ENCODE measurements around the gene ADCY5. TPM values are rescaled to one million over a fixed set of nuclear protein-coding genes. Genes with fewer than 3 reads are reported as not detected.

The ADCY5 gene
- total RNA-seq, 1 experiment from 2014 or later, result 0.90 TPM

DNA sequence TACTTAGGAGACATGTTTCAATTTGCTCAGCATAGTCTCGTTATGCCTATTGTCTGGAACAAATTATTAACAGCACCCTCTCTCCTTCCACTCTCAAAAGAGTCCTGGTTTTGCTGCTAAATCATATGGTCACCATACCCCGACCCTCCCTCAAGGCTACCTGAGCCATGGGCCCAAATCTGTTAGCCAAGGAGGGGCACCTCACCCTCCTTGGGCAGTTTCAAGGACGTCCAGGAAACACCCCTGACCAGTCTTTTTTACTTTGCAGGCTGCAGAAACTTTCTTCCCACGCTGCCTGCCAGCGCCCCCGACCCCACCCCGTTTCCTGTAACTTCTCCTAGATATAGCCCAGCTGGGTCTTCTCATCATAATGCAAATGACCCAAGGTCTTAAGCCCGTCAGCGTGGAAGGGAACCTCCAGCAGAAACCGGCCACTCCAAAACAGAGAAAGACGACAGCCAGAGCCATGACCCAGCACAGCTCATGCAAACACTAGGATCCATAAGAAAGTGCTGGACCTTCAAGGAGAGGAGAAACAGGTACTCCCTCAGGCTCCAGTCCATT lies 62.3 kb downstream of the ADCY5 start:
- no peak for DNase-seq (ENCODE audit: low spot score)

GRCh38 chr3:123385981-123386380 lies 62.9 kb downstream of the ADCY5 start:
- DNase-seq (ENCODE audit: low spot score), result peak; percentile 66

DNA sequence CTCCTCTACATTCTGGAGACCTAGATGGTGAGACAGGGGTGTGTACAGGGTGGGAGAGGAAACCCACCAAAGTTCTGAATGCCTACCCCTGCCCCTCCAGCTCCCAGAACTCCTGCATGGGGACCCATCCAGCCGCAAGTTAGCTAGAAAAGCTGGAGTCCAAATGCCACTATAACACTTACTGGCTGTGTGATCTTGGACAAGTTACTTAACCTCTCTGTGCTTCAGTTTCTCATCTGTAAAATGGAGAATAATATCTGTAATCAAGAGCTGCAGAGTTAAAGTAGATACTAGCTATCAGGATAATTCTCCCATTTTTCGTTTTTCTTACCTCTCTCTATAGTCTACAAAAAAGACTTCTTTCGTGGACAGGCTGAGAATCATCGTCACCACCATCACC lies 63.4 kb downstream of the ADCY5 start:
- no peak for DNase-seq (ENCODE audit: low spot score)

- no peak for DNase-seq (ENCODE audit: low spot score)
Observed at GRCh38 chr3:123385001-123385401, 63.9 kb downstream of the ADCY5 start.

DNA sequence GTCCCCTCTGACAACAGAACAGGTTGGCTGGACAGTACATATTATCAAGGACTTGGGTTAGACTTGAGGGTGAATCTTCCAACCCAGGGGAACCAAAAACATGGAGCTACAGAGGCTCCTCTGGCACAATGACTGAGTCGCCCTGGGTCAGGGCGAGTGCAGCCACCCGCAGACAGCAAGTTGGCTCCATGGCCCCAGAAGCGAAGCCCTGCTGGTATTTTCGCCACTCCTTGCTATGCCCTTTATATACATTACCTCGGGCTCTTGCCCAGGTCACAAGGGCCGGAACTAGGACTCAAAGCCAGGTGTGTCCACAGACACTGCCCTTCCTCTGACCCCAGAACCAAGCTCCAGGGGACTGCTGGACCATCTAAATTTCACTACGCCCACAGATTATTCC lies 64.6 kb downstream of the ADCY5 start:
- no peak for DNase-seq (ENCODE audit: low spot score)

DNA sequence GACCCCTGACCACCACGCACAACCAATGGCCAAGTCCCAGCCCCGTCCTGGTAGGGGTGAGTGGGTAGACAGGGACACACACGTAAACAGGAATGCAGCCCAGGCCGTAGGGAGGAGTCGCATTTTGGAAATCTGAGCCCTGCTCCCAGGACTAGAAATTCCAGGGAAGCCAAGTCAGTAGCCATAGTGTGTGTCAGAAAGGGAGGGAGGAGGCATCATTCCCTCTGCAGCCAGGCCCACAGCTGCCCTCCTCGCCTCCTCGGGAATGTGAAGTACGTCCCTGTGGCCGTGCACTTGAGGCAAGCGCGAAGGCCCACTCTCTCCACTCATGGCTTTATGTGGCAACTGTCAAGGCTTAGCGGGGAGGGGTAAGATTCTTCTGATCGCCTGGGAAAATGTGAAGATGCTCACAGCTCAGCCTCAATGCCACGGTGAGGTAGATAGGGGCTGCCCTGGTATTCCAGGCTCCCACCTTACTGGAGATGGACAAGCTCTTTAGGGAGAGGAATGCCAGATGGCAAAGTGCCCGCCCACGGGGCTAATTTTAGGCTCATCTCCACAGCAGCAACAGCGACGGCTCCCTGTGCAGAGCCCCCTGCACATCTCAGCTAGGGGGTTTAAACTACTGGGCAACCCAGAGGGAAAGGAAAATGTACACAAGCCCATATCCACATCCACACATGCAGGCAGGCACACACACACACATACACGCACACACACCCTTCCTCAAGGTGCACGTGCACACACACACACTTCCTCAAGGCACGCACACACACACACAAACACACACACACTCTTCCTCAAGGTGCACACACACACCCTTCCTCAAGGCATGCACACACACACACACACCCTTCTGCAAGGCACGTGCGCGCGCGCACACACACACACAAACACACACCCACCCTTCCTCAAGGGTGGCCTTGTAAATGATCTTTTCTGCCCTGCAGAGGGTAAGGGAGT lies 65.5 kb downstream of the ADCY5 start:
- no peak for DNase-seq (ENCODE audit: low spot score)

- no peak for DNase-seq (ENCODE audit: low spot score)
Observed at GRCh38 chr3:123380261-123380660, 68.6 kb downstream of the ADCY5 start.

DNA sequence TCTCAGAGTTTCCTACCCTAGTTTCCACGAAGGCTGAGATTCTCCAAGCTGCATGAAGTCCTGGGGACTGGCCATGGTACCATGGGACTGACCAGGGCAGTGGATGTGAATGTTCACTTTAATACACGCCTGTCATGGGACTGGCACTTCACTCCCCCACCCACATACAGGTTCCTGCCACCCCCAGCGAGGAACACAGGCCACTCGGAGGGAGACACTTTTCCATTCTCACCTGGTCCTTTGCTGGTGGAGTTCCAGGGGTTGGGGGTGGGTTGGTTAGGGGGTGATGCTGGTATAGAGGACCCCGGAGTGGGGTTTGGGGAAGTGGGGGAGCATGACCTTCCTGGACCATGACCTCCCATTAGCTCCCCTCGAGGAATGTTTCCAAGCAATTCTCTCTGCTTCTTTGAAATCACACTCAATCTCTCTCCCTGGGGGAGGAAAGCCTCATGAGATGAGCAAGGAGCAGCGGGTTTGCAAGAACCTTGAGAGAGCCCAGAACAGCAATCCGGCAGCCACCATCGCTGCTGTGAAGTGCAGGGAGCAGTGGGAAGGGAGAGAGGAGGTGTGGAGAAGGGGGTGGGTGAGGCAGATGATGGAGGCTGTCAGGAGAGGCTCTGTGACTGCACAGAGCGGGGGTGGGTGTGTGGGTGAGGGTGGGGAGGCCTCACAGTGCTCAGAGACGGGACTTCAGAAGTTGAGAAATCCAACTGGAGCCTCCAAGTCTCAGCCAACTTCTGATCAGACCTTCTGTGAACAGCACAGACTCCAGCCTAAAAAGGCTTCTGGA lies 69.7 kb downstream of the ADCY5 start:
- DNase-seq (ENCODE audit: low spot score), result no peak

GRCh38 chr3:123378409-123378915 lies 70.4 kb downstream of the ADCY5 start:
- DNase-seq (ENCODE audit: low spot score), result no peak

DNA sequence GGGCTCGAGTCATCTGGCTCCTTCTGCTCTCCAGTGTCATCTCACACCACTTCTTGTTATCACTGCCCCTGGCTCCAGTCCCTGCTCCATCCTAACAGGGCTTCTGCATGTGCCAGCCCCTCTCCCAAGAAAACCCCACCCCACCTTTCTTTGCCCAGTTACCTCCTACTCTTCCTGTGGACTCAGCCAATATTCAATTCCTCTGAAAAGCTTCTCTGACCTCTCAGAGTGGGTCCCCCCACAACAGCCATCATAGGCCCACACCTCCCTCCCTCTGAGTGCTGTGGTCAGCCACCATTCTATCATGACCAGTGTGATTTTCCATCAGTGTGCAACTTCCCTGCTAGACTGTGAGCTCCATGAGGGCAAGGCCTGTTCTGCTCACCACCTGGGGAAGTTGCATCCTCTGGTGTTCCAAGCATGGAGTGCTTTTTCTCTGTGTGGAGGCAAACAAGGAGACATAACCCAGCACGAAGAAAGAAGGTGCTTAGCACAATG lies 71.6 kb downstream of the ADCY5 start:
- DNase-seq (ENCODE audit: low spot score), result no peak

GRCh38 chr3:123376451-123377242 lies 72.2 kb downstream of the ADCY5 start:
- DNase-seq (ENCODE audit: low spot score), result no peak

DNA sequence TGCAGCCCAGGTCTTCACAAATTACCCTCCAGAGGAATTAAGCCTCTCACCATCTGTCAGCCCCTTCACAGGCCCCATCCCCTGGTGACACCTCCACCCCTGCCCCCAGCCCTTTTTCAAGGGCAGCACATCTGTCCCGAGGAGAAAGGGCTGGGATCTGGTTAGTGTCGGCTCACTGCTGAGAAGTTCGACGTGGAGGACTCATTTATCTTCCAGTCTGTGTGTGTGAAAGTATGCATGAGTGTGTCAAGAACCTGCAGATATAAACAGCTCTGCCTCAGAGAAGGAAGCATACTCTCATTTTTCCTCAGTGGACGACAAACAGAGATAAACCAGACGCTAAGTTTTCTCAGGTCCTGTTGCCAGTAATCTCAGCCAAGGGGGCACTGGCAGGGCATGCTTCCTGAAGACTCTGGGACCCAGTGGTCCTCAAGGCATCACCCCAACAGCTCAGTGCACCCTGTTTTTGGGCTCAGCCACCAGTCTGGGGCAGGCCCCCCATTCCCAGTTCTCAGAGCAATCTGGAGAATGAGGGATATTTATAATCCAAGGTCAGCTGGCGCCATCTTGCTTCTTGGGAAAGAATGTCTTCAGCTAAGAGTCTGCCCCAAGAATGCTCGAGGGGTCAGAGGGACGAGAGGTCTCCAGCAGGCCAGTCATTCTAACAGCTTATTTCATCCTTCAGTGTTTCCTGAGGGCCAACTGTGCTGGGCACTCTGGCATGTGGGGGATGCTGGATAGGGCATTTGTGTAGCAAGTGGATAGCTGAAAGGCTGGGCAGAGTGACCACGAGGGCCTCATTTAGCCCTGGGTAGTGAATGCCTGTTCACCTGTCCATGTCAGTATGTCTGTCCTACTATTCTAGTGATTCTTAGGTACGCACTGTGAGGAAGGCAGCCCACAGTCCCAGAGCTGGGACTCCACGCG lies 73.6 kb downstream of the ADCY5 start:
- DNase-seq (ENCODE audit: low spot score), result no peak

- DNase-seq (ENCODE audit: low spot score), result no peak
Observed at GRCh38 chr3:123374016-123374415, 74.9 kb downstream of the ADCY5 start.

DNA sequence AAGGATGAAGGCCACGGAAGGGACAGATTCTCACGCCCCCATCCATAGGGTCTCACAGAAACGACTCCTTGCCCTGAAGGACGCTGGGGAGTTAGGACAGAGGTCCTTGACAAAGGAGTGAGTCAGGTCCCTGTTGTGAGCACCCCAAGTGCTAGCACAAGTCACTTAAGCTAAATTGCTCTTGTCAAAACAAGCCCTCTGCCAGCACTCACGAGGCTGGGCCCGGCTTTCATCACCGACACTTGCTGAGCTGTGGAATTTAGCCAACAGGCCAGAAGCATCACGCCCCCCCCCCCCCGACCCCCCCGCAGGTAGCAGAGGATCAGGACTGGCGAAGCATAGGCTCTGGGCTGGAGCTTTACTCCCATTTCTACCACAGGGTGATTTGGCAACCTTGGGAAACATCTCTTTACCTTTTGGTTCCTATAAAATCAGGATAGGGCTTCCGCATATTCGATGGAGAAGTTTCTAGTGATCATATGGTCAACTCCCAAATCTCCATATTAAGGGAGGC lies 75.4 kb downstream of the ADCY5 start:
- DNase-seq (ENCODE audit: low spot score), result no peak

DNA sequence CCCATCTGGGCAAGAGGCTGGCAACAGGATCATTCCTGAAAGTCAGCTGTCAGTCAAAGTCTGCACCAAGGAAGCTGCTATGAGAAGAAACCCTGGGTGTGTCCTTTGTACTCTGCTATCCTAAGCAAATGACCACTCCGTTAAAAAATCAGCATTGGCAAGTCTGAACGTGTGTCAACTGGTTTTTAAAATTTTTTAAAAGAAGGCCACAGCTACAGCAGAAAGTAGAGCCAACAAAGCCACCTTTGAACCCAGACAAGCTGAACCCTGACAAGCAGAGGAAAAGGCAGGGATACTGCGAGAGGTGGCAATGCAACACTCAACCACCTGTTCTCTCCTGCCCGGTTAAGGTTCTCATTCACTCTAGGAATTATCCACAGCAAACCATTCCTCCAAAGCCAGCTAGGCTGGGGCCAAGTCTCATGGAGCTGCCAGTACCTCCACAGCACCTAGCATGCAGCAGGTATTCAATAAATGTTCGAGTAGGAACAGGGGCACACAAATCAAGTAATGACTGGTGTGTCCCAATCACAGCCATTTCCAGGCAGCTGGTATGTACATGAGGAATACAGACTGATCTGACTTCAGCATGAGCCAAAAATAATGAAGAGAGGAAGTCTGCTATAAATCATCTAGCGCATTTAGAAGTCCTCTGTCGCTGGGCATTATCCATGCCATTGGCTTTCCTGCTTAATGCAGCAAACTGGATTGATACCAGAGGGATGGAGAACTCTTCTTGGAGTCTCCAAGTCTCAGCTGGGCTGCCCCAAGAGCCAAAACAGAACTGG lies 76.0 kb downstream of the ADCY5 start:
- no peak for DNase-seq (ENCODE audit: low spot score)

DNA sequence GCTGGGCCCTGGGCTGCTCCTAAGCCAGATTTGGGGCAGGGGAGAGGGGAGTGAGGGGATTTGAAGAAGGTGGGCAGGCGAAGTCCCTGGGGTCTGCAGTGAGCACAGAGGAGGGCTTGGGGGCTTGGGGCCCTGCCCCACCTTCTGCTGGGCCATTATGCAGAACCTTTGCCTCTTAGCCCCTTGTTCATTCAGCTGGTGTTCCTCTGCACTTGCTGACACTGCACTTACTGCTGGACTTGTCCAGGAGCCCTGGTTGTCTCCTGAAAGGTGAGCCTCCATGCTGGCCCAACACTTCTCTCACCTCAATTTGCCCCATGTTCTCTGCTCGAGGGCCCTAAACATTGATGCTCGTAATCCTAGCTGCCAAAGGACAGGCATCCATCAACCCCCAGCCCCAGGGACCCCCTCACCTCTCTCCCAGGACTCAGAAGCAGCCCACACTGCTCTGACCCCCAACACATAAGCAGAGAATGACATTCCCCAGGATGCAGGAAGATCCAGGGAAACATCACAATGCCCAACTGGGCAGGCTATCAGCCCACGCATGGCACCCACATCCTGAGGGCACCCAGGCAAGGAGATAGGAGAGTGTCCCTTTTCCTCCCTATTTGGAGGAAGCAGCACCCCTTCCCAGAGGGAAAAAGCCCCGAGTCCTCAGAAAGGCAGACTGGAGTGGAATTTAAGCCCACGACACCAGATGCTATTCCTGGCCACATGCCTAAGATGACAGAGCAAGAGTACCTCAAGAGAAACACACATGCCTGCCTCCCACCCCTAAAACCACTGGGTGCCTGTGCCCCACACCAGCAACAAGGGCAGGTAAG lies 76.8 kb downstream of the ADCY5 start:
- no peak for DNase-seq (ENCODE audit: low spot score)

DNA sequence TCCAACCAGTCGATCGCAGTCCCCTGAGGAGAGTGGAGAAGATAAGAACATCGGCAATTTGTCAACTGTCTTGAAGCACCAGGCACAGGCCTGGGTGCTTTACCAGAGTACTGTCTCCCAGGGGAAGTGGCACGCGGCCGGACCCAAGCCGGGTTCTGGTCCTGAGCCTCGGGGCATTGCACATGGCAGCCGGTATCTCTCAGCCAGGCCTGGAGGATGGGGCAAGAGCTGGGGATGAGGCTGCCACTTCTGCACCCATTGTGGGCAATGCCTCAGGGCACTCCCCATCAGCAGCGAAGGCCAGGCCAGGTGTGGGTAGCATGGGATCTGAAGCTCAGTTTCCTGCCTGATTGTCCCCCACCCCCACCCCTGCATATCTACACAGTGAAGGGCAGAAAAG lies 77.5 kb downstream of the ADCY5 start:
- no peak for DNase-seq (ENCODE audit: low spot score)

GRCh38 chr3:123370819-123371218 lies 78.1 kb downstream of the ADCY5 start:
- no peak for DNase-seq (ENCODE audit: low spot score)

Data from A172 (cell line).